ENCODE data around the gene NSMF.

NSMF gene

GRCh38 chr9:137409515-137409914 lies 49.6 kb downstream of the NSMF start:
- no peak for FAIRE-seq
- no peak for DNase-seq (ENCODE audit: insufficient read length, low spot score)
- TF ChIP-seq POLR2A (IDR thresholded peaks at IDR 0.05; ENCODE audit: low read depth, low read length), result no peak
- TF ChIP-seq POU2F2 (IDR thresholded peaks at IDR 0.05; ENCODE audit: low read depth, low read length), result no peak
- TF ChIP-seq POLR2AphosphoS5 (IDR thresholded peaks at IDR 0.05; ENCODE audit: low read depth, low read length), result no peak
- TF ChIP-seq TAF1 (IDR thresholded peaks at IDR 0.05; ENCODE audit: low read depth, low read length), result no peak
- TF ChIP-seq PAX5 (IDR thresholded peaks at IDR 0.05; ENCODE audit: insufficient read depth, low read length, severe bottlenecking), result no peak
- TF ChIP-seq SPI1 (IDR thresholded peaks at IDR 0.05; ENCODE audit: low read depth, low read length), result no peak

- DNase-seq (ENCODE audit: insufficient read length, low spot score) (no peak), FAIRE-seq (no peak)
These were observed 50.3 kb downstream of the NSMF start for GRCh38 chr9:137408651-137409405.

GRCh38 chr9:137407590-137408300 lies 51.4 kb downstream of the NSMF start:
- TF ChIP-seq TAF1 (IDR thresholded peaks at IDR 0.05; ENCODE audit: low read depth, low read length) (no peak), SPI1 (IDR thresholded peaks at IDR 0.05; ENCODE audit: low read depth, low read length) (no peak), POU2F2 (IDR thresholded peaks at IDR 0.05; ENCODE audit: low read depth, low read length) (no peak), POLR2AphosphoS5 (IDR thresholded peaks at IDR 0.05; ENCODE audit: low read depth, low read length) (no peak), POLR2A (IDR thresholded peaks at IDR 0.05; ENCODE audit: low read depth, low read length) (no peak), PAX5 (IDR thresholded peaks at IDR 0.05; ENCODE audit: insufficient read depth, low read length, severe bottlenecking) (no peak)
- no peak for FAIRE-seq
- no peak for DNase-seq (ENCODE audit: insufficient read length, low spot score)

More at GRCh38 chr9:137408651-137409405, 50.3 kb downstream of the NSMF start:
- TF ChIP-seq POLR2A (IDR thresholded peaks at IDR 0.05; ENCODE audit: low read depth, low read length), result no peak
- no peak for TF ChIP-seq PAX5 (IDR thresholded peaks at IDR 0.05; ENCODE audit: insufficient read depth, low read length, severe bottlenecking)
- no peak for TF ChIP-seq TAF1 (IDR thresholded peaks at IDR 0.05; ENCODE audit: low read depth, low read length)
- no peak for TF ChIP-seq POU2F2 (IDR thresholded peaks at IDR 0.05; ENCODE audit: low read depth, low read length)
- no peak for TF ChIP-seq POLR2AphosphoS5 (IDR thresholded peaks at IDR 0.05; ENCODE audit: low read depth, low read length)
- no peak for TF ChIP-seq SPI1 (IDR thresholded peaks at IDR 0.05; ENCODE audit: low read depth, low read length)

GRCh38 chr9:137406876-137407589 lies 52.1 kb downstream of the NSMF start:
- TF ChIP-seq POU2F2 (IDR thresholded peaks at IDR 0.05; ENCODE audit: low read depth, low read length) (no peak), POLR2A (IDR thresholded peaks at IDR 0.05; ENCODE audit: low read depth, low read length) (no peak), POLR2AphosphoS5 (IDR thresholded peaks at IDR 0.05; ENCODE audit: low read depth, low read length) (no peak), SPI1 (IDR thresholded peaks at IDR 0.05; ENCODE audit: low read depth, low read length) (no peak), PAX5 (IDR thresholded peaks at IDR 0.05; ENCODE audit: insufficient read depth, low read length, severe bottlenecking) (no peak), TAF1 (IDR thresholded peaks at IDR 0.05; ENCODE audit: low read depth, low read length) (no peak)
- FAIRE-seq (peak; percentile 43), DNase-seq (ENCODE audit: insufficient read length, low spot score) (peak; percentile 91)

GRCh38 chr9:137406085-137406760 lies 52.9 kb downstream of the NSMF start:
- FAIRE-seq, result no peak
- no peak for DNase-seq (ENCODE audit: insufficient read length, low spot score)
- TF ChIP-seq SPI1 (IDR thresholded peaks at IDR 0.05; ENCODE audit: low read depth, low read length), result no peak
- TF ChIP-seq PAX5 (IDR thresholded peaks at IDR 0.05; ENCODE audit: insufficient read depth, low read length, severe bottlenecking), result no peak
- no peak for TF ChIP-seq TAF1 (IDR thresholded peaks at IDR 0.05; ENCODE audit: low read depth, low read length)
- no peak for TF ChIP-seq POLR2AphosphoS5 (IDR thresholded peaks at IDR 0.05; ENCODE audit: low read depth, low read length)
- TF ChIP-seq POLR2A (IDR thresholded peaks at IDR 0.05; ENCODE audit: low read depth, low read length), result no peak
- TF ChIP-seq POU2F2 (IDR thresholded peaks at IDR 0.05; ENCODE audit: low read depth, low read length), result no peak

- no peak for FAIRE-seq
- no peak for DNase-seq (ENCODE audit: insufficient read length, low spot score)
- TF ChIP-seq TAF1 (IDR thresholded peaks at IDR 0.05; ENCODE audit: low read depth, low read length), result no peak
- TF ChIP-seq POLR2A (IDR thresholded peaks at IDR 0.05; ENCODE audit: low read depth, low read length), result no peak
- no peak for TF ChIP-seq PAX5 (IDR thresholded peaks at IDR 0.05; ENCODE audit: insufficient read depth, low read length, severe bottlenecking)
- no peak for TF ChIP-seq POU2F2 (IDR thresholded peaks at IDR 0.05; ENCODE audit: low read depth, low read length)
- no peak for TF ChIP-seq POLR2AphosphoS5 (IDR thresholded peaks at IDR 0.05; ENCODE audit: low read depth, low read length)
- TF ChIP-seq SPI1 (IDR thresholded peaks at IDR 0.05; ENCODE audit: low read depth, low read length), result no peak
These were observed 53.5 kb downstream of the NSMF start for GRCh38 chr9:137405677-137406081.

- TF ChIP-seq POLR2A (IDR thresholded peaks at IDR 0.05; ENCODE audit: low read depth, low read length) (no peak), POLR2AphosphoS5 (IDR thresholded peaks at IDR 0.05; ENCODE audit: low read depth, low read length) (no peak), TAF1 (IDR thresholded peaks at IDR 0.05; ENCODE audit: low read depth, low read length) (no peak), PAX5 (IDR thresholded peaks at IDR 0.05; ENCODE audit: insufficient read depth, low read length, severe bottlenecking) (no peak), POU2F2 (IDR thresholded peaks at IDR 0.05; ENCODE audit: low read depth, low read length) (no peak), SPI1 (IDR thresholded peaks at IDR 0.05; ENCODE audit: low read depth, low read length) (no peak)
- FAIRE-seq, result no peak
These were observed 54.1 kb downstream of the NSMF start for GRCh38 chr9:137404961-137405567.

GRCh38 chr9:137403269-137403668 lies 55.9 kb downstream of the NSMF start:
- no peak for TF ChIP-seq SPI1 (IDR thresholded peaks at IDR 0.05; ENCODE audit: low read depth, low read length)
- TF ChIP-seq PAX5 (IDR thresholded peaks at IDR 0.05; ENCODE audit: insufficient read depth, low read length, severe bottlenecking), result no peak
- TF ChIP-seq TAF1 (IDR thresholded peaks at IDR 0.05; ENCODE audit: low read depth, low read length), result no peak
- no peak for TF ChIP-seq POLR2A (IDR thresholded peaks at IDR 0.05; ENCODE audit: low read depth, low read length)
- no peak for TF ChIP-seq POLR2AphosphoS5 (IDR thresholded peaks at IDR 0.05; ENCODE audit: low read depth, low read length)
- no peak for TF ChIP-seq POU2F2 (IDR thresholded peaks at IDR 0.05; ENCODE audit: low read depth, low read length)
- no peak for DNase-seq (ENCODE audit: insufficient read length, low spot score)
- no peak for FAIRE-seq

More at GRCh38 chr9:137404961-137405567, 54.1 kb downstream of the NSMF start:
- no peak for DNase-seq (ENCODE audit: insufficient read length, low spot score)

All from GM12891 (cell line).